Vagina (tissue), 2 donors: ENCODE data around the gene GNAO1. TPM values are rescaled to one million over a fixed set of nuclear protein-coding genes. Genes with fewer than 3 reads are reported as not detected.
A peak's percentile ranks its signal among the peaks of the same experiment; 100 is the strongest.

ENCODE experiments used
- DNase-seq, 2 donors: peaks; one replicate each; pipeline ENCODE4 v3.0.0-alpha.2; 2017; ENCODE audit errors: extremely low spot score in 2 of 2
- H3K27ac ChIP-seq: fragments of 200-600 bp; sonication (generic); one replicate; pipeline ENCODE4 v1.5.1; 2019
- H3K27me3 ChIP-seq: fragments of 200-600 bp; sonication (generic); one replicate; pipeline ENCODE4 v1.5.1; 2019
- H3K36me3 ChIP-seq, 2 donors: fragments of 200-600 bp; sonication (generic); one replicate each; pipeline ENCODE4 v1.5.1; 2017 to 2019
- H3K4me1 ChIP-seq: fragments of 200-600 bp; sonication (generic); one replicate; pipeline ENCODE4 v1.5.1; 2019
- H3K4me3 ChIP-seq, 2 donors: fragments of 200-600 bp; sonication (generic); 1 replicate in 1 of 2; 2 replicates in 1 of 2; pipeline ENCODE4 v1.5.1; 2016 to 2019
- H3K9me3 ChIP-seq: fragments of 200-600 bp; sonication (generic); one replicate; pipeline ENCODE4 v1.5.1; 2019
- POLR2A ChIP-seq, 2 donors: fragments of 450-650 bp; IDR thresholded peaks; one replicate each; pipeline ENCODE4 v1.6.1; 2017; ENCODE audit warnings: antibody characterized with exemption in 2 of 2, mild to moderate bottlenecking in 2 of 2, moderate library complexity in 2 of 2
- POLR2AphosphoS5 ChIP-seq, 2 donors: sonication (generic); formaldehyde crosslinking; IDR thresholded peaks; one replicate each; pipeline ENCODE4 v1.9.0; 2017; ENCODE audit warnings: antibody characterized with exemption in 2 of 2, mild to moderate bottlenecking in 2 of 2, low read depth in 1 of 2; ENCODE audit not compliant: insufficient read depth in 1 of 2
- intact Hi-C: fragments of 100-400 bp; cut with DNase I; formaldehyde crosslinking; loops from one replicate; pipeline ENCODE4 v1.15.1; 2023
- total RNA-seq: library from RNA; depleted of rRNA; stranded (reverse); fragments of >200 nt; gene quantifications from one replicate; pipeline ENCODE4 v1.2.3, GENCODE V29; 2016
- TF ChIP-seq, protein P1 (sequence below), 3 experiments: fragments of 450-650 bp in 2 of 3; fragments of 200-600 bp in 1 of 3; sonication (generic) in 1 of 3; IDR thresholded peaks; one replicate each; pipeline ENCODE4 v1.5.1; 2017 to 2019; ENCODE audit warnings: antibody characterized with exemption in 3 of 3, mild to moderate bottlenecking in 2 of 3, moderate library complexity in 2 of 3

GNAO1 gene
- total RNA-seq, 1 donor from 2014 or later = 16.2 TPM

DNA sequence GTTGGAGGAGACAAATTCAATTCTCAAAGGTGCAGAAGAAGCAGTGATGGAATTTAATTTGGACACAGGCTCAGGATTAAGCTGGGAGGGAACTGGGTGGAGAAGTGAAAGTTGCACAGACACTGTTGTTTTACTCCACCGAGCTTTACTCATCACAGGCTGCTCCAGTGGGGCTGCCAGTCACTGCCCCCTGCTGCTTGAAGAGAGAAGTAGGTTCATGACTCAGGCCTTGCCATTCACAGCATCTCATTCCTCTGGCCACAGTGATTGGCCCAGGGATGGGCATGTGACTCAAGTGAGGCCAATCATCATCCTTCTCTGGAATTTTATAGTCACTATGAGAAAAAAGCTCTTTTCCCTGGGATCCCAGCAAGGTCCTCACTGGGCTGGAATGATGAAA, 11.8 kb downstream of the GNAO1 start:
- intact Hi-C loops = no loop called here
- no peak overlapping the region for H3K27ac ChIP-seq

DNA sequence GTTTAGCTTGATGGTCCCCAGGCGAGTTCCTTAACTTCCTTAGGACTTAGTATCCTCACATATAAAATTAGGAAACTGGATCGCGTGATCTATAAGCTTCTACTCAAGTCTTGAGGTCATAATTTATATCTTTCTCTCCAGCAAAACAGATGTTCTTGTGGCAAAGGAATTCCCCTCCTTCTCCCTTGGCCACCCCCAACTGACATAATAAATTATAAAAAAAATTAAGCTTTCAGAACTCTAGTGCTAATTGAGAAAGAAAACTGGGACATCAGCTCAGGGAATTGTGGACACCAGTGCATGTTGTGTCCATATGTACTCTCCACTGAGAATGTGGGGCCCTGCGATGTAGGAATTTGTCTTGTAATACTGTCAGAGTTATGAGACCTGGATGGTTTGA, 13.5 kb downstream of the GNAO1 start:
- no peak for TF ChIP-seq POLR2AphosphoS5 (IDR thresholded peaks at IDR 0.05; ENCODE audit: insufficient read depth in 1 of 2, low read depth in 1 of 2)
- TF ChIP-seq, protein P1, sequence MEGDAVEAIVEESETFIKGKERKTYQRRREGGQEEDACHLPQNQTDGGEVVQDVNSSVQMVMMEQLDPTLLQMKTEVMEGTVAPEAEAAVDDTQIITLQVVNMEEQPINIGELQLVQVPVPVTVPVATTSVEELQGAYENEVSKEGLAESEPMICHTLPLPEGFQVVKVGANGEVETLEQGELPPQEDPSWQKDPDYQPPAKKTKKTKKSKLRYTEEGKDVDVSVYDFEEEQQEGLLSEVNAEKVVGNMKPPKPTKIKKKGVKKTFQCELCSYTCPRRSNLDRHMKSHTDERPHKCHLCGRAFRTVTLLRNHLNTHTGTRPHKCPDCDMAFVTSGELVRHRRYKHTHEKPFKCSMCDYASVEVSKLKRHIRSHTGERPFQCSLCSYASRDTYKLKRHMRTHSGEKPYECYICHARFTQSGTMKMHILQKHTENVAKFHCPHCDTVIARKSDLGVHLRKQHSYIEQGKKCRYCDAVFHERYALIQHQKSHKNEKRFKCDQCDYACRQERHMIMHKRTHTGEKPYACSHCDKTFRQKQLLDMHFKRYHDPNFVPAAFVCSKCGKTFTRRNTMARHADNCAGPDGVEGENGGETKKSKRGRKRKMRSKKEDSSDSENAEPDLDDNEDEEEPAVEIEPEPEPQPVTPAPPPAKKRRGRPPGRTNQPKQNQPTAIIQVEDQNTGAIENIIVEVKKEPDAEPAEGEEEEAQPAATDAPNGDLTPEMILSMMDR (IDR thresholded peaks at IDR 0.05) = no peak
- Histone ChIP-seq H3K27me3 (no peaks in the 10 kb centered on the region), H3K4me1 (no peaks in the 10 kb centered on the region), H3K4me3 (no peak overlapping the region), H3K36me3 (no peaks in the 10 kb centered on the region), H3K9me3 (no peaks in the 10 kb centered on the region), H3K27ac (no peak overlapping the region)
- DNase-seq = no peak
- intact Hi-C loops = no loop called here

More for the DNA sequence above, 11.8 kb downstream of the GNAO1 start:
- no peak overlapping the region for H3K4me3 ChIP-seq
- H3K36me3 ChIP-seq = no peaks in the 10 kb centered on the region
- no peak for TF ChIP-seq POLR2A (IDR thresholded peaks at IDR 0.05)
- TF ChIP-seq POLR2AphosphoS5 (IDR thresholded peaks at IDR 0.05; ENCODE audit: insufficient read depth in 1 of 2, low read depth in 1 of 2) = no peak
- TF ChIP-seq, protein P1 (IDR thresholded peaks at IDR 0.05) = no peak
- DNase-seq = no peak
- H3K4me1 ChIP-seq = no peaks in the 10 kb centered on the region
- H3K27me3 ChIP-seq = no peaks in the 10 kb centered on the region
- H3K9me3 ChIP-seq = no peaks in the 10 kb centered on the region

DNA sequence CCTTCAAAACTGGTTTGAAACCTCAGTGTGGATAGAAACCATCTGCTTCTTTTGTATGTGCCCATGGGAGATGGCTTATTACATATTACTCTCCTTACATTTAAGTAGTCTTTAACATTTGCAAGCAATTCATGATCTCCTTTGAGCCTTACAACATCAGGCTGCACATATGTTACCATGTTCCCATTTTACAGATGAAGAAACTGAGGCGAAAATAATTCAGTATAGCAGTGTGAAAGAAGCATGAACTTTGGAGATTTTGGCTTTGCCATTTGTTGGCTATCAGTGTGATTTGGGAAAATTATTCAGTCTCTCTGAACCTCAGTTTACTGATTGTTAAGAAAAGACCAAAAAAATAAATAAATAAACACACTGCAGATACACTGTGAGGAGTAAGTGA, 15.7 kb downstream of the GNAO1 start:
- no peak for DNase-seq
- Histone ChIP-seq H3K4me3 (no peak overlapping the region), H3K9me3 (no peaks in the 10 kb centered on the region), H3K36me3 (no peaks in the 10 kb centered on the region), H3K27ac (no peak overlapping the region), H3K27me3 (no peaks in the 10 kb centered on the region), H3K4me1 (peaks cover 10% of the 10 kb centered on the region)
- intact Hi-C loops = no loop called here
- TF ChIP-seq, protein P1 (IDR thresholded peaks at IDR 0.05) = no peak
- TF ChIP-seq POLR2A (IDR thresholded peaks at IDR 0.05) (no peak), POLR2AphosphoS5 (IDR thresholded peaks at IDR 0.05; ENCODE audit: insufficient read depth in 1 of 2, low read depth in 1 of 2) (no peak)

DNA sequence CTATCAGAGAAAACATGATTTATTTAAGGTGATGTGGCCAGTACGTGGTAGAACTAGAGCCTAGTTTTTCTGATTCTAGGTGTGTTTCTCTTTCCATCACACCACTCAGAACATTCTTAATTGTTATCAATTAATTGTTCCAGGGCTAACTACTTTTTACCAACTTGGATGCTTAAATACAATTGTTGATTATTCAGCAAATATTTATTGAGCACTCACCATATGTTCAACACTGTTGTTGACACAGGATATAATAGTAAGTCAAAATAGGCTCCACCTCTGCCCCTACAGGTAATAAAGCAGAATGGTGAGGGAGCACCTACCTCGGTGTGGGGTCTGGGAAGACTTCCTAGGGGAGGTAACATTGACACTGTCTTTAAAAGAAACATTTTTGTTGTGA, 16.1 kb downstream of the GNAO1 start:
- intact Hi-C loops = no loop called here

DNA sequence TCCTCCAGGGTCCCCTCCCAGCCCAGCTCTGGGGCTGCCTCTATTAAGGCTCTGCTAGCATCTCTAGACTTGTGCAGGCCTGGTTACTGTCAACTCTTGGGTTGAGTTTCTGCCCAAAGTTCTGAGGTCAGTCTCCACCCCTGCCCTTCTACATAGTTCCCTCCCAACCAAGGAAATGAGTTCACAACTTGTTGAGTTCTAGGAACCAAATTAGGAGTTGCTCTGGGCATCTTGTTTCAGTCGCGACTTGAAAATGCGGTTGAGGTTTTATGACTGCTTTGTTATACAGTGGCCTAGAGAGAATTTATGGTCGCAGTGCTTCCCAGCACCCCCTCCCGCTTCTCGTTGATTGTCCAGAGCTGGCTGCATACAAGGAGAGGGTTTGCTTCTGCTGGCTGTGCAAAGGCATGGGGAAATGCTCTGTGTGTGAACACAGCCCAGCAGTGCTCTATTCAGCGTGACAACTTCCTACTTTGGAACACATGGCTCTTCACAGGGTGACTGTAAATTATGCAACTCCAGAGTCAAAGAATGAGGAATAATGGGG, 20.2 kb downstream of the GNAO1 start:
- no peak overlapping the region for H3K4me3 ChIP-seq
- intact Hi-C loops = no loop called here
- H3K27me3 ChIP-seq = no peaks in the 10 kb centered on the region
- H3K27ac ChIP-seq = peak overlapping the region; percentile 16
- no peaks in the 10 kb centered on the region for H3K9me3 ChIP-seq
- H3K36me3 ChIP-seq = no peaks in the 10 kb centered on the region
- H3K4me1 ChIP-seq = peaks cover 16% of the 10 kb centered on the region
- TF ChIP-seq, protein P1 (IDR thresholded peaks at IDR 0.05) = no peak
- TF ChIP-seq POLR2A (IDR thresholded peaks at IDR 0.05) (no peak), POLR2AphosphoS5 (IDR thresholded peaks at IDR 0.05; ENCODE audit: insufficient read depth in 1 of 2, low read depth in 1 of 2) (no peak)
- DNase-seq = no peak

More for the DNA sequence above, 16.1 kb downstream of the GNAO1 start:
- DNase-seq = no peak
- H3K27ac ChIP-seq = no peak overlapping the region
- no peaks in the 10 kb centered on the region for H3K27me3 ChIP-seq
- H3K4me3 ChIP-seq = no peak overlapping the region
- H3K9me3 ChIP-seq = no peaks in the 10 kb centered on the region
- no peak for TF ChIP-seq POLR2AphosphoS5 (IDR thresholded peaks at IDR 0.05; ENCODE audit: insufficient read depth in 1 of 2, low read depth in 1 of 2)
- TF ChIP-seq POLR2A (IDR thresholded peaks at IDR 0.05) = no peak
- TF ChIP-seq, protein P1 (IDR thresholded peaks at IDR 0.05) = no peak
- H3K4me1 ChIP-seq = peaks cover 15% of the 10 kb centered on the region
- no peaks in the 10 kb centered on the region for H3K36me3 ChIP-seq
